H9 (cell line): ENCODE measurements around the gene ITCH. TPM values are rescaled to one million over a fixed set of nuclear protein-coding genes. Genes with fewer than 3 reads are reported as not detected.
A peak's percentile ranks its signal among the peaks of the same experiment; 100 is the strongest.

Experiments used
- DNase-seq: peaks from one replicate; pipeline ENCODE4 v3.0.0-alpha.2; 2017
- H2AFZ ChIP-seq: one replicate; pipeline ENCODE4 v1.6.1; 2013; ENCODE audit warnings: mild to moderate bottlenecking, low read length, control low read depth, moderate library complexity
- H2AK5ac ChIP-seq: 2 replicates; pipeline ENCODE4 v1.6.1; 2013; ENCODE audit warnings: low read length, control low read depth, mixed read lengths; ENCODE audit not compliant: insufficient read length
- H2BK120ac ChIP-seq: one replicate; pipeline ENCODE4 v1.6.1; 2013; ENCODE audit warnings: low read depth, mild to moderate bottlenecking, low read length, control low read depth, inconsistent platforms; ENCODE audit not compliant: poor library complexity, severe bottlenecking
- H2BK12ac ChIP-seq: 2 replicates; pipeline ENCODE4 v1.6.1; 2013; ENCODE audit warnings: low read length, control low read depth, mixed read lengths, low read depth; ENCODE audit not compliant: insufficient read length
- H2BK15ac ChIP-seq: 2 replicates; pipeline ENCODE4 v1.6.1; 2013; ENCODE audit warnings: low read depth, low read length, control low read depth
- H2BK20ac ChIP-seq: one replicate; pipeline ENCODE4 v1.6.1; 2013; ENCODE audit warnings: low read depth, mild to moderate bottlenecking, low read length, control low read depth, inconsistent platforms; ENCODE audit not compliant: poor library complexity, severe bottlenecking
- H2BK5ac ChIP-seq: 2 replicates; pipeline ENCODE4 v1.6.1; 2013; ENCODE audit warnings: low read length, control low read depth, mixed read lengths; ENCODE audit not compliant: insufficient read length
- H3K14ac ChIP-seq: 2 replicates; pipeline ENCODE4 v1.6.1; 2013; ENCODE audit warnings: low read length, control low read depth; ENCODE audit not compliant: insufficient read depth
- H3K18ac ChIP-seq: 2 replicates; pipeline ENCODE4 v1.6.1; 2013; ENCODE audit warnings: low read depth, mild to moderate bottlenecking, mixed read lengths, low read length, control low read depth; ENCODE audit not compliant: insufficient read length
- H3K23ac ChIP-seq: 2 replicates; pipeline ENCODE4 v1.6.1; 2013; ENCODE audit warnings: low read length, control low read depth, mixed read lengths, low read depth; ENCODE audit not compliant: insufficient read length
- H3K23me2 ChIP-seq: 2 replicates; pipeline ENCODE4 v1.6.1; 2013; ENCODE audit warnings: low read depth, mild to moderate bottlenecking, mixed read lengths, low read length, control low read depth; ENCODE audit not compliant: insufficient read length, poor library complexity, severe bottlenecking
- H3K27ac ChIP-seq: 2 replicates; pipeline ENCODE4 v1.5.1; 2013; ENCODE audit warnings: low read length, control low read depth, mixed read lengths, low read depth; ENCODE audit not compliant: insufficient read length
- H3K27me3 ChIP-seq: 2 replicates; pipeline ENCODE4 v1.6.1; 2013; ENCODE audit warnings: low read length, control low read depth, inconsistent platforms; ENCODE audit not compliant: insufficient read depth
- H3K4ac ChIP-seq: 2 replicates; pipeline ENCODE4 v1.6.1; 2013; ENCODE audit warnings: low read depth, mild to moderate bottlenecking, control low read depth, inconsistent platforms, low read length, moderate library complexity
- H3K4me1 ChIP-seq: 2 replicates; pipeline ENCODE4 v1.6.1; 2013; ENCODE audit warnings: low read length, control low read depth, inconsistent platforms; ENCODE audit not compliant: insufficient read depth
- H3K4me2 ChIP-seq: 2 replicates; pipeline ENCODE4 v1.6.1; 2013; ENCODE audit warnings: low read length, control low read depth, mixed read lengths; ENCODE audit not compliant: insufficient read length, insufficient read depth
- H3K56ac ChIP-seq: 2 replicates; pipeline ENCODE4 v1.6.1; 2013; ENCODE audit warnings: low read depth, mild to moderate bottlenecking, mixed read lengths, low read length, control low read depth; ENCODE audit not compliant: insufficient read length
- H3K79me1 ChIP-seq: 2 replicates; pipeline ENCODE4 v1.6.1; 2013; ENCODE audit warnings: low read depth, mild to moderate bottlenecking, moderate library complexity, low read length, control low read depth, inconsistent platforms; ENCODE audit not compliant: insufficient read depth, poor library complexity, severe bottlenecking
- H3K79me2 ChIP-seq: 2 replicates; pipeline ENCODE4 v1.6.1; 2013; ENCODE audit warnings: low read length, control low read depth, inconsistent platforms; ENCODE audit not compliant: insufficient read depth
- H3K9ac ChIP-seq: 2 replicates; pipeline ENCODE4 v1.6.1; 2013; ENCODE audit warnings: low read length, control low read depth, mixed read lengths; ENCODE audit not compliant: insufficient read length; ENCODE audit errors: extremely low read depth
- H3K9me3 ChIP-seq: one replicate; pipeline ENCODE4 v1.6.1; 2013; ENCODE audit warnings: low read depth, low read length, inconsistent platforms; ENCODE audit not compliant: control insufficient read depth
- H3T11ph ChIP-seq: one replicate; pipeline ENCODE4 v1.6.1; 2013; ENCODE audit warnings: mild to moderate bottlenecking, low read length, control low read depth, inconsistent platforms
- H4K20me1 ChIP-seq: one replicate; pipeline ENCODE4 v1.6.1; 2013; ENCODE audit not compliant: control insufficient read depth, insufficient read length, insufficient read depth
- H4K5ac ChIP-seq: 2 replicates; pipeline ENCODE4 v1.6.1; 2013; ENCODE audit warnings: low read depth, mild to moderate bottlenecking, mixed read lengths, low read length, control low read depth; ENCODE audit not compliant: insufficient read length
- H4K8ac ChIP-seq: replicated peaks from 2 replicates; pipeline ENCODE4 v1.6.1; 2013; ENCODE audit warnings: low read length, control low read depth, mixed read lengths, low read depth; ENCODE audit not compliant: insufficient read length
- H4K91ac ChIP-seq: 2 replicates; pipeline ENCODE4 v1.6.1; 2013; ENCODE audit warnings: low read depth, mild to moderate bottlenecking, moderate library complexity, mixed read lengths, low read length, control low read depth; ENCODE audit not compliant: insufficient read length
- H3K27ac Mint-ChIP-seq, 3 experiments: 2 replicates in 2 of 3; 3 replicates in 1 of 3; pipeline ENCODE4 v1.8.0; 2020 to 2021; ENCODE audit warnings: mixed read lengths in 3 of 3, mild to moderate bottlenecking in 1 of 3, moderate library complexity in 1 of 3
- H3K27me3 Mint-ChIP-seq: 2 replicates; pipeline ENCODE4 v1.8.0; 2021; ENCODE audit warnings: low read depth, mild to moderate bottlenecking, moderate library complexity, mixed read lengths
- H3K36me3 Mint-ChIP-seq, 3 experiments: 2 replicates in 2 of 3; 3 replicates in 1 of 3; pipeline ENCODE4 v1.8.0; 2020 to 2021; ENCODE audit warnings: low read depth in 3 of 3, mixed read lengths in 3 of 3; ENCODE audit not compliant: insufficient read depth in 1 of 3
- H3K4me1 Mint-ChIP-seq, 2 experiments: 2 replicates each; pipeline ENCODE4 v1.8.0; 2020; ENCODE audit warnings: mixed read lengths in 2 of 2
- H3K4me3 Mint-ChIP-seq, 2 experiments: 2 replicates in 1 of 2; 3 replicates in 1 of 2; pipeline ENCODE4 v1.8.0; 2020 to 2021; ENCODE audit warnings: mild to moderate bottlenecking in 2 of 2, mixed read lengths in 2 of 2, moderate library complexity in 1 of 2
- H3K9me3 Mint-ChIP-seq, 2 experiments: 2 replicates in 1 of 2; 3 replicates in 1 of 2; pipeline ENCODE4 v1.8.0; 2020; ENCODE audit warnings: mild to moderate bottlenecking in 2 of 2, mixed read lengths in 2 of 2, moderate library complexity in 1 of 2
- WGBS: extraction: QIAGEN DNeasy Blood & Tissue Kit; methylation state at CpG from one replicate; pipeline ENCODE4 v1.1.7; 2013; ENCODE audit warnings: missing lambda C conversion rate, low lambda C conversion rate, mixed read lengths; ENCODE audit not compliant: insufficient read length; ENCODE audit errors: extremely low coverage; 5-methylcytosine and 5-hydroxymethylcytosine counted together
- total RNA-seq: library from RNA; stranded (reverse); gene quantifications from 2 replicates; pipeline ENCODE4 v1.2.1, GENCODE V29; 2021
- TF ChIP-seq, protein P1 (sequence below): fragments of 200-600 bp; sonication (generic); conservative IDR thresholded peaks from 3 replicates; pipeline ENCODE4 v1.8.0; 2021; ENCODE audit warnings: antibody characterized with exemption, mild to moderate bottlenecking

The ITCH gene
- total RNA-seq, 1 experiment from 2014 or later: 55.9 TPM

DNA sequence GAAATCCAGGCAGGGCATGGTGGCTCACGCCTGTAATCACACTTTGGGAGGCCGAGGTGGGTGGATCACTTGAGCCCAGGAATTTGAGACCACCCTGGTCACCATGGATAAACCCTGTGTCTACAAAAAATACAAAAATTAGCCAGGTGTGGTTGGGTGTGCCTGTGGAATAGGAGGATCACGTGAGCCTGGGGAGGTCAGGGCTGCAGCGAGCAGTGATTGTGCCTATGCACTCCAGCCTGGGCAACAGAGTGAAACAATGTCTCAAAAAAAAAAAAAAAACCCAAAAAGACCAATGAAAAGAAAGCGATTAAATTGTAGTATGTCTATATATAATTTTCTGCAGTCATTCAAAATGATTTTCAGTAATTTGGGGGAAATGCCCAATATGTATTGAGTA lies 70.3 kb downstream of the ITCH start:
- no peak overlapping the region for H3K4me3 Mint-ChIP-seq
- Histone ChIP-seq H2BK5ac (no peak overlapping the region), H3K18ac (no peak overlapping the region), H4K20me1 (no peaks in the 10 kb centered on the region), H3K56ac (no peak overlapping the region), H3K23me2 (no peaks in the 10 kb centered on the region), H3K14ac (no peak overlapping the region), H3K9me3 (no peaks in the 10 kb centered on the region), H3K79me1 (no peaks in the 10 kb centered on the region), H3K79me2 (no peaks in the 10 kb centered on the region), H3T11ph (no peak overlapping the region), H3K27ac (no peak overlapping the region), H3K23ac (no peak overlapping the region), H3K4me2 (no peak overlapping the region), H3K9ac (no peak overlapping the region), H4K91ac (no peak overlapping the region), H3K4me1 (no peaks in the 10 kb centered on the region), H2AK5ac (no peak overlapping the region), H2AFZ (no peak overlapping the region), H2BK120ac (no peak overlapping the region), H2BK20ac (no peak overlapping the region), H3K4ac (no peak overlapping the region), H3K27me3 (no peaks in the 10 kb centered on the region), H2BK15ac (no peak overlapping the region), H4K8ac (no peak overlapping the region), H2BK12ac (no peak overlapping the region), H4K5ac (no peak overlapping the region)
- peak overlapping the region in 2 of 3 experiments; percentile 58 to 62; a peak in 2 of 7 replicates for H3K27ac Mint-ChIP-seq
- no peaks in the 10 kb centered on the region for H3K27me3 Mint-ChIP-seq
- no peak for DNase-seq
- no peaks in the 10 kb centered on the region for H3K4me1 Mint-ChIP-seq
- TF ChIP-seq, protein P1, sequence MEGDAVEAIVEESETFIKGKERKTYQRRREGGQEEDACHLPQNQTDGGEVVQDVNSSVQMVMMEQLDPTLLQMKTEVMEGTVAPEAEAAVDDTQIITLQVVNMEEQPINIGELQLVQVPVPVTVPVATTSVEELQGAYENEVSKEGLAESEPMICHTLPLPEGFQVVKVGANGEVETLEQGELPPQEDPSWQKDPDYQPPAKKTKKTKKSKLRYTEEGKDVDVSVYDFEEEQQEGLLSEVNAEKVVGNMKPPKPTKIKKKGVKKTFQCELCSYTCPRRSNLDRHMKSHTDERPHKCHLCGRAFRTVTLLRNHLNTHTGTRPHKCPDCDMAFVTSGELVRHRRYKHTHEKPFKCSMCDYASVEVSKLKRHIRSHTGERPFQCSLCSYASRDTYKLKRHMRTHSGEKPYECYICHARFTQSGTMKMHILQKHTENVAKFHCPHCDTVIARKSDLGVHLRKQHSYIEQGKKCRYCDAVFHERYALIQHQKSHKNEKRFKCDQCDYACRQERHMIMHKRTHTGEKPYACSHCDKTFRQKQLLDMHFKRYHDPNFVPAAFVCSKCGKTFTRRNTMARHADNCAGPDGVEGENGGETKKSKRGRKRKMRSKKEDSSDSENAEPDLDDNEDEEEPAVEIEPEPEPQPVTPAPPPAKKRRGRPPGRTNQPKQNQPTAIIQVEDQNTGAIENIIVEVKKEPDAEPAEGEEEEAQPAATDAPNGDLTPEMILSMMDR: no peak
- no CpG with 5 or more reads among the region's 5 CpGs for WGBS
- H3K36me3 Mint-ChIP-seq: peaks cover 2 to 32% (median 6%) of the 10 kb centered on the region in 3 experiments; a peak in 5 of 7 replicates
- H3K9me3 Mint-ChIP-seq: no peaks in the 10 kb centered on the region
